Measurements from ENCODE around the gene KICS2.
"Not testable (repeated sequence)": the region's sequence is repeated elsewhere in the genome, so short reads cannot be mapped to it uniquely, and the experiment has no call there.

- not testable (repeated sequence) for TF ChIP-seq PKNOX1 (IDR thresholded peaks at IDR 0.05); FOXA1 (IDR thresholded peaks at IDR 0.05); SP1 (IDR thresholded peaks at IDR 0.05); TARDBP (IDR thresholded peaks at IDR 0.05); NFRKB (IDR thresholded peaks at IDR 0.05); BHLHE40 (IDR thresholded peaks at IDR 0.05; ENCODE audit: borderline replicate concordance); HDGF (IDR thresholded peaks at IDR 0.05; ENCODE audit: borderline replicate concordance); FOXM1 (IDR thresholded peaks at IDR 0.05; ENCODE audit: borderline replicate concordance); SUZ12 (IDR thresholded peaks at IDR 0.05); FOXK2 (IDR thresholded peaks at IDR 0.05); ZNF384 (IDR thresholded peaks at IDR 0.05); ELF4 (IDR thresholded peaks at IDR 0.05)
These were observed 4.5 kb downstream of the KICS2 start for GRCh38 chr12:64217643-64218042.

Data from HEK293T (cell line).